Measurements from ENCODE around the gene PRUNE1.

GRCh38 chr1:151008244-151009205, at the start of gene PRUNE1:
- TF ChIP-seq CTCF (conservative IDR thresholded peaks at IDR 0.05 in 1 of 2, IDR thresholded peaks at IDR 0.05 in 1 of 2; ENCODE audit: low read depth in 1 of 2, low read length in 2 of 2) = no peak
- TF ChIP-seq EZH2 (IDR thresholded peaks at IDR 0.05; ENCODE audit: low read length, missing control alignments) = no peak
